Globus pallidus (tissue), 1 donor: ENCODE results near the gene GMDS.

ENCODE experiments used
- DNase-seq: peaks from one replicate; pipeline ENCODE4 v3.0.0-alpha.2; 2015; ENCODE audit warnings: low spot score

Gene GMDS

DNA sequence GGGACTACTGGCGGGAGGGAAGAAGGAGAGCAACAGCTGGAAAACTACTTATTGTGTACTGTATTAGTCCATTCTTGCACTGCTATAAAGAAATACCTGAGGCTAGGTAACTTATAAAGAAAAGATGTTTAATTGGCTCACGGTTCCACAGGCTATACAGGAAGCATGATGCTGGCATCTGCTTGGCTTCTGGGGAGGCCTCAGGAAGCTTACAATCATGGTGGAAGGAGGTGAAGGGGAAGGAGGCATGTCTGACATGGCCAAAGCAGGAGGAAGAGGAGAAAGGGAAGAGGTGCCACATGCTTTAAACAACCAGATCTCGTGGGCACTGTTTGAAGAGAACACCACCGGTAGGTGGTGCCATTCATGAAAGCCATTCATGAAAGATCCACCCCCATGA lies 67.3 kb downstream of the GMDS start:
- DNase-seq, result no peak

DNA sequence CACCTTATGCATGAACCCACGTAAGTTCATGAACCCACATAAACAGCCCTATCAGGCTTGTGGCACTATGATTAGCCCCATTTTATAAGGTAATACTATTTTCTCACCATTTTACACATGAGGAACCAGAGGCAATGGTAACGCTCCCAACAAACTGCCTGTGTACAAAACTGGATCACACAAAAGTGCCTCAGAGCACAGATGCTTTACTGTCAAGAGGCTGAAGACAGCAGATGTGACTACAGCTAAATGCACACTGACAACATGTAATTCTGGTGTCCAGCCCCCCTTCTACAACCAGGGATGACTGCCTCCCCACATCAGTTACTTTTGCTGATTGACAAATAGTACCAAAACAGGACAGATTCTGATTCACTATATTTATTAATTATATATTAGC lies 69.6 kb downstream of the GMDS start:
- no peak for DNase-seq

DNA sequence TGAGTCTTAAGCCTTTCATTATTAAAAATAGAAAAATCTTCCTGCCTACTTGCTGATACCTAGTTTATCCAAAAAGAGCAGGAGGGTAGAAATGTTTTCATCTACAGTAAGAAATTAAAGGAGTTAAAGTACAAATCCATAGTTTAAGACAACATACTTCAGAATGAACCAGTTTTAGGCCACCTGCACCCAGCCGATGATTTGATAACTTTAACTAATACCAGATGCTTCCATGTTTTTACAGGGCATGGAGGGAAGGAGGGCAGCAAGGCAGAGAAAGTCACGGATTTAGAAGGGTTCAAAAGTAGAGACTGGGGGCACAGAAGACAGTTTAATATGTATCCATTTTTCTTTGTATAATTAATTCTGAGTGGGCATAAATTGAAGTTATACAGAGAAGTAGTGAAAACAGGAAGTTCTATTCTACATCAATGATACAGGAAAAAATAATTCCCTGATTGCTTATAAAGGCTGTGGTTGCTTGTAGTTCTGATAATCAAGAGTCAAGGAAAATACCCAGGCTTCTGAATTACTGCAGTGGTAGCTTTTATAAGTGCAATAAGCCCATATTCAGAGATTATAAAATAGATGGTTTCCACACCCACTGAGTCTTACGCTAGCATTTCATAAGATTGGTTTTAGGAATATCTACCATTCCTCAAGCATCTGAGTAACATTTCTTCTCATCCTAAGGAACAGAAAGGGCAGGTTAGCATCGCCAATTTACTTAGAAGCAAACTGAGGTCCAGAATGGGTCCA lies 72.0 kb downstream of the GMDS start:
- no peak for DNase-seq

DNA sequence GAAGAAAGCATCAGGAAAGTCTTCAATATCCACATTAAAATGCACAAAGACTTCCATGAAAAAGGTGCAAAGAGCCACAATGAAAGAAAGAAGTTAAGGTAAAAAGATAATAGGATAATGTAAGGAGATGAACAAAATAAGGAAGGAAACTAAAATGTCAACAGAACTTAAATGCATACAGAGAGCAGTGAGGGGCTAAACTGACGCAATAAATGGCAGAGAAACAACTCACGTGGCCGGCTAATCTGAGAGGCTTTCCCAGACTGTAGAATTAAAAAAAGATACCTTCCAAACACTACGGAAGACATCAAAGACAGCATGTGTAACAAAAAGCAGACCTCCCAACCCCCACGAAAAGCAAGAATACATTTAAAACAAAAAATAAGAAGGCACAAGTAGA lies 73.7 kb downstream of the GMDS start:
- no peak for DNase-seq

DNA sequence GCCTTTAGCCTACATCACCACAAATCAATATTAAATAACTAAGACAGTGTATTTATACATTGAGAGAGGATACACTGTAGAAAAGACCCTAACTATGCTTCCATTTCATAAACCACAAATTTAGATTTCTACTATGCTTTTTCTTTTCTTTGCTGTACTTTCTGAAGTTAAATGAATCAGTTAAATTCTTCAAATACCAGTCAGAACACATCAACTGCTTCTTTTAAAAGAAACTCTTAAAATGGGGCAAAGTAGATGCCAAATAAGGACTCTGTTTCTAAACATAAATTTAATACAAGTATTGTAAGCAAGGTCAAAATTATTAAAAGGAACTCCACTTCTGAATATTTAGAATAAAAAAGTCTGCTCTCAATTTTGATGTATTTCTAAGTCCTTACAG lies 76.9 kb downstream of the GMDS start:
- no peak for DNase-seq

DNA sequence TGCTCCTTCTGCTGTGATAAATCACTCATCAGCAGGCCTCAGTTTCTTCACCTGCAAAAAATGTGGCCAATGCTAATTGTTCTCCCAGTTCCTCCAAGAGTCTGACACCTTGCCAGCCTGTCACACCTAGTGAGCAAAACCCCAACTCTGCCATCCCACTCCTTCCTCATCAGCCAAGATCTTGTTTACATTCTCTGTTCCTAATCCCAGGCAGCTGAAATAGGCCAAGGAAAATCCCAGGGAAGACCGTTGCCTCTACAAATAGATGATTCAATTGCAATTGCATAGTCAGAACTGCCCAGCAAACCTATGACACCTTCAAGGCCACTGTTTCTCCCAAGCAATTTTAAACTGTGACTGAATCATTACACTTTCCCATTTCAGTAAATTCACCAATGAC lies 78.7 kb downstream of the GMDS start:
- no peak for DNase-seq

DNA sequence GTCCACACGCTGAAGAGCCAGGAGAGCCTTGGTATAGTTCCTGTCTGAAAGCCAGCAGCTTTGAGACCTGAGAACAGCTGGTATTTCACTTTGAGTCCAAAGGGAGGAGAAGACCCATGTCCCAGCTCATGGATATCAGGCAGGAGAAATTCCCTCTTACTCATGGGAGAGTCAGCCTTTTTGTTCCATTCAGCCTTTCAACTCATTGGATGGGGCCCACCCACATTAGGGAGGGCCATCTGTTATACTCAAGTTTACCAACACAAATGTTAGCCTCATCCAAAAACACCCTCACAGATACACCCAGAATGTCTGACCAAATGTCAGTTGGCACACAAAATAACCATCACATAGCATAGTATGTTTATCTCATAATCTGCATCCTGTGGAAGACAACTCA lies 80.1 kb downstream of the GMDS start:
- DNase-seq, result no peak

DNA sequence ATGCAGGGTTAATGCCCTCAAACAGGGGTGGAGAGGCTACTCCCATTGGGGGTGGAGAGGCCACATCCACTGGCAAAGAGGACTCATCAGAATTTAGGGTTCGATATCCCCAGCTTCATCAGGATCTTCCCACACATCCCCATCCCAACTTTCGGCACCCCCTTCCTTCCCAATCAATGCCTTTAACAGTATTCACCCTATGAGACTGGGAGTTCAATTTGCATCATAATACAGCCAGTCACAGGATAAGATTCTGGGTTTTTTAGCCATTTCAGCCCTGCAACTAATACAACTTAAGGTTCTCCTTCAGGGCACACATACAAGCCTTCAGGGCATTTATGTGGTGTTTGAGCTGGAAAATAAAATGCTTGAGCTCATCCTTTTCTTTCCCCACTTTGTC lies 80.9 kb downstream of the GMDS start:
- DNase-seq, result no peak

DNA sequence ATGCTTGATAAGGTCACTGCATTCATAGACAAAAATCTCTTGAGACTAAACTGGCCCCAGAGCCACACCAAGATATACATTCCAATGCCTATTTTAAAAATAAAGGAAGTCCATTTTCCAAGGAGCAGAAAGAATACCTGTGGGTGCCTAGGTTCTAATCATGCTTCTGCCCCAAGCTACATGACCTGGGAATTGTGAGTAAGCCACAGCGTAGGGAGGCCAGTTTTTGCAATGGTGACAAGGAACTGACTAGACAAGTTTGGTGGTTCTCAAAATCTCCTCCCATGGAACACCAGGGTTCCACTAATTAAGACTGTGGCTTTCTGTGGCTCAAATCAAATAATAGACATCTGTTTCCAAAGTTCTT lies 83.3 kb downstream of the GMDS start:
- DNase-seq, result no peak

DNA sequence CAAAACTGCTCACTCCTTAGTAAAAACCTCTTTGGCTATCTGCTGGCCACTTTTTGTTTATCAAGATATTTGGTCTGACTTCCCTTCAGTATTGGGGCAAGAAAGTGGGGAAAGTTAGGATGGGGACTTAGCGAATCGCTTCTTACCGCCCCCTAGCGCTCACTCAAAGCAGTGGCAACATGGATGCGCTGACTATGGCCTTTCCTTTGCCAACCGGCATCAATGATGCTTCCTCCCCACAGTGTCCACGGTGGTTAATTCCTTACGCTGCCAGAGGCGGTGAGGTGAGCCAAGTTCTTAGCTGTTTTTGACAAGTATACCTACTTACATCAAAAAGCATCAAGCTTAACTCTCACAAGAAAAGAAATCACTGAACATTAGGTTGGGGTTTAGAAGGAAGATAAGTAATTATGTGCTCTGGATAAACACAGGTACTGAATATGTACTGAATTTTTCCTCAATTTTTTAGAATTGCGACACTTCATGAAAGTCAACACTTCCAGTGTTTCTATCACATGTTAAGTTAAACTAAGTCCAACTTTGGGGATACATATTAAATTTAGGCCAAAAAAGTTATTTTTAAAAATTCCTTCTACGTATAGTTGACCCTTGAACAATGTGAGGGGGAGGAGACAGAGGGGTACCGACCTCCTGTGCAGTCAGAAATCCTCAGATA lies 86.7 kb downstream of the GMDS start:
- DNase-seq, result no peak

DNA sequence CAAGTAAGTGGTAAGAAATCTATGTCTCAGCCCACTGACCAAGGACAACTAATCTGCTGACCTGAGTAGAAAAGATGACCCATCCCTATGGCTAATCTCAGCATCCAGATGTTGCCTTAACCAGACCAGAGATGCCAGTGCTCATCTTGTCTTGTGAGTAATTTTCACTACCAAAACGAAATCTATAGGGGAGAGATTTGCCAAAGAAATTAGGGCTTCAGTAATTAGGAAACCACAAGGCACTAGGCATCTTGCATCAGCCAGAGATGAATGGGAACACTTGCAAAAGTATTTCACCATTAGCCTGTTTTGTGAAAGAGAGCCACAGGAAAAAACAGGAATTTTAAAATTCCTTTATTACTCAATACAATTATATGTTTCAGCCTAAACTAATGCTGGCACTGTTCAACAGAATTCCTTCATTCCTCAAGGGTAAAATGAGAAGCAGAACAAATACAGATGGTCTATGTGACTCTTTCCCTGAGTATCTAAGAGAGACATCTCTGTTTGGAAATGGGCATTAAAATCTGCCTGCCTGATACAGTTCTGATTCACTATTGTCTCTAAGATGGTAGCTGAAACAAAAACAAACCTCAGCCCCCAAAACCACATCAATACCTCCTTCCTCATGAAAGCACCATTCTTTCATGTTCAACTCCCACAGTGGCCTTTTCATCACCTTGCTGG lies 87.8 kb downstream of the GMDS start:
- no peak for DNase-seq

DNA sequence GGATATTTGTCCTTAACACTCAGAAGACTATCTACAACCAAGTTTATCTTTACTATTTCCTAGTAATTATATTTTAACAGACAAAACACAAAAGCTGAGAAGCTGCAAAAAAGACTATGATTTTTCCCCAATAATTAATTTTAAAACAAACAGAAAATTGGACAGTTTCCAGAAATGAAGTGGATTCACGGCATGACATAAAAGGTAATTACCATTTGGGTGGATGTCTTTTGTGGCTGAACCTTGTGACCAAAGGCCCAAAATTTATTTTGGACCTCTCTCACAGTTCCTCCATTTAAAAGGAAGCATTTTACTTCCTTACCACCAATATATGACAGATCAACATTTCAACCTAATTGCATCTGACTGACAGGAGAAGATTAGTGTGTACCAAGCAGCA lies 90.2 kb downstream of the GMDS start:
- no peak for DNase-seq

DNA sequence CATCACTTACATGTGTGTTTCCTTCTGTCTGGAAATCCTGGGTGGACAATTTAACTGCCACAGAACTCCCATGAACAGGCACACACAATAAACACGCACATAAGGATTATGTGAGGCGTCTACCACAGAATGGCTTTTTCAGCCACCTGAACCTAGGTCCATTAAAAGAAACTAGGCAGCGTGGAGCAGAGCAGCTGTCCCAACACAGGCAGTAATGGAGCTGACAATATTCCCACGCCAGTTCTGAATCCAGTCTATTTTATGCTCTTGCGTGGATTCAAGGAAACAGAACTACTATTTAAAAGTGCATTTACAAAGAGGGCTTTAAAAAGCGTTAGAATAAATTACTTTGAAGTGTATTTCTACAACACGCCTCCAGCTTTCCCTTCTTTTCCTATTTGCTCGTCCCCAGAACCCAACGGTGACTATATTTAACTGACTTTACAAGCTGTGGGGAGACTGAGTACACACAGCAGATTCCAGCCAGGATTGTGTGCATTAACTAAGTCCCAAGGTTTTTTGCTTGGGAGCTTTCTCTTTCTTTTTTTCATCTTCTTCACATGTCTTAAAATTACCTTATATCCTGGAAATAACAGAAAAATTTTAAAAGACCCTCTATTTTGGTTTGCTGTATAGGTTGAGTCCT lies 95.9 kb downstream of the GMDS start:
- DNase-seq, result no peak

DNA sequence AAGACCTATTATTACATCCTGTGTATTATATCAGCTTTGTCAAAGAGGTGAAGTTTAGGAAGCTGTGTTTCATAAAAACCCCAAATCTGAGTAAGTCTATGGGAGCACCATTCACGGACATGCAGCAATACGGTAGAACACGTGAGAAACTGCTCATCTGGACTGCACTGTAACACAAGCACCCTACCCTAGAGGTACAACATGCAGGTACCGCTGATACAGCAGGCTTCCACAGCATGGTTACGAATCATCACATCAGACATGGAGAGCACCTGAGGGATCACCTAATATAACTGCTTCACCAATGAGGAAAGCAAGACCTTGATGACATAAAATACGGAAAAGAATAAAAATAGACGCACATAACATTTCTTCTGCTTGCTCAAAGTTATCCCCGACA lies 96.7 kb downstream of the GMDS start:
- no peak for DNase-seq

DNA sequence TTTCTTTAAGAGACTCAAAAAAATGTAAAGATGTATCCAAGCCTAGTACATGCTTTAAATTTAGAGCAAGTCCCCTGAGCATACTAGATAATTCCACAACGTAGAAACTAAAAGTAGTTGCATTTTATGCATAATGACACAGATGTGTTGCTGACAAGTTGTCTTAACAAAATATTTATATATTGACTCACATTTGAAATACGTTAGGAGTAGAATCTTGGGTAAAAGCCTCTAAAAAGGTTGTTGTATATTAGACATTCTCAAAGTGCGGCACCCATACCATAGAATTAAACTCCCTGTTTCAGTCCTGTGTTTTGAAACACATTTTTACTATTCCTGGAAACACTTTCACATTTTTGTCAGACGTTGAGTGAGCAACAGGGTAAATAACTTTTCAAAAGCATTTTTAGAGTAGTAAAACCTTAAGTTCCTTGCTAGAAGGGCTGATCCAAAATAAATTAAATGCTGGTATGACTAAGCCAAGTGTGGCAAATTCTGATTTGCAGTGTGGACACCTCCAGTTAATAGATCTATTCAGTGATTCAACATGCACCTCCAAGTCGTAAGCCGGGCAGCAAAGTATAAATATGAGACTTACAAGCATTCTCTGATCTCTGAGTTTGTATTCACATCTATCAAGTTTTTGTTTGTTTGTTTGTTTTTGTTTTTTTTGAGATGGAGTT lies 97.5 kb downstream of the GMDS start:
- no peak for DNase-seq

DNA sequence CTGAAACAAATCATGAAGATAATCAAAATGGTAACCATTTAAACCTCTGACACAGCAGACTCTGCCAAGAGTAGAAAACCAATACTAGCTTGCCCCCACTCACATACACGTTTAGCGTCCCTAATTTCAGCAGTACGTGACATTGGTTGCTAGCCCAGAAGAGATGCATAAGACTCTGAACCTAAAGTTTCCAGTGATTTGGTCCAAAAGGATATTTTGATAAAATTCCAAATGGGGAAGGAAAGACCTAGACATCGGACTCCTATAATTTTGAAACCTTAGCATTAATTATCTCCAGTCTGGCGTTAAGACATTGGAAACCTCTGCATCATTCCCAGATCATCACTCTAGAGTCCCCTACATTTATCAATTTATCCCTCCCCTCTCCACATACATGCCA lies 98.1 kb downstream of the GMDS start:
- DNase-seq, result no peak

DNA sequence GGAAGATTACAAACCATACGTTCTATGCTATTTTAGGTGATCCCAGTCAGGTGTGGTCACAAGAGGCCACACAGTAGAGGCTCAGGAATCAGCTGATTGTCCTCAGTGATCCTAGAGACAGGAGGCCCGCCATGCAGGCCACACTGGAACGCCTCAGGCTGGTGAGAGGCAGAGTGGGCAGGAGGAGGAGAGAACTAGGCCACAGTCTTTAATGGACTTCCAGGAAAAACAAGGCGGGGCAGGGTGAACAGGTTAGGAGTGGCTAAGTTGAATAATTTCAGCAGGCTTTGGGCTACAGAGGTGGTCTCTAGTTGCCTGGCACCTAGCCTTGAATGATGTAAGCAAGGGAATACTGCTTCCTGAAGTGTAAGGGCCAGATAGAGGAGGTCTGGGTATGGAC lies 101.2 kb downstream of the GMDS start:
- no peak for DNase-seq

DNA sequence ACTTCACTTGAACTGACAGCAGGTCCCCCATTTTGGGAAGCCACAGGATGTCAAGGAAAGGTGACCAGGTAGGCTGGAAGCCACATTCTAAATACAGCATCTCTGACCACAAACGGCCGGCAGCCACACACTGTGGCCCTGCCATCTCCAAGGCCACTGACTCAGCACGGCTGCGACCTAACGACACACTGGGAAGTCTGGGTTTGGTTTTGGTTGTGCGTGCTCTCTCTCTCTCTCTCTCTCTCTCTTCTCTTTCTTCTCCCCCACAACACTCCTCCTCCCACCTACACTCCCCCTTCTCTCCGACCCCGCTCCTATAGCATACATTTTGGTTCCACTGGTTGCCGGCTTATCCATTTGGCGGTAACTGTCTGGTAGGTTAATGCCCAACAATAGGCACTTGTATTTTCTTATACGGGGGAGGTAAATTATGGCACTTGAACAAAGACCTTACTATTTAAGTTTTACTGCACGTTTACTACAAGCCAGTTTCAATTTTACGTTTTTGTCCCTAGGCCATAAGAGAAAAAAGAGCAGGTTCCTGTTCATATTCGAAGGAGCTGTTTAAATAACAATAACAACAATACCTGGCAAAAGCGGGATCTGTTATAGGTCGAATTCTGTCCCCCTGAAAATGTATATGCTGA lies 103.6 kb downstream of the GMDS start:
- DNase-seq, result no peak

DNA sequence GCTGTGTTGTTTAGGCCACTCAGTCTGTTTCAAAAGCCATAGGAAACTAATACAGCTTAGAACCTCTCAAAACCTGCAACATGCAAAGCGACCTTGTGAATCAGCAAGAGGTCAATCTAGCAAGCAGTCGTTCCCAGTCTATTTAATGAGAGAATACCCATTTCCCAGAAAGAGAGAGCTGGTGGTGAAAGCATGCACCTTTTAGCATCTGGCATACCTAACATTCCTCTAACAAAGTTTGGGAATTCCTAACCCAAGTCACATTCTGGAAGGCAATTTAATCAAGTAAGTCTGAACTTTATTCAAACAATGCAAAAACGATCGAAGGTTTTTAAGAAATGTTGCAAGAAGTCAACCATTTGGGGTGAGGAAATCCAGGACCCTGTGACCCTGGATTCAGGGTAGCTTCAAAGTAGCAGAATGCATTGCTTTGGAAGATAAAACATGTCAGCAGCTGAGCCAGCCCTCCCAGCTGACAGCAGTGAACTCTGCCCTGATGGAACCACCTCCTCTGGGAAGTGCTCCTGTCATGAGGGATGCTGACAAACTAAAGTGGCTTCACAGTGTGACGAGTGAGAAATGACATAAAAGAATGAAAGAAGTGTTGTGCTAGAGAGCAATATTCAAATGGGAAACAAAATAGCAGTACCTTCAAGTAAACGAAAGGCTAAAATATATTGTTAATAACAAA lies 104.8 kb downstream of the GMDS start:
- no peak for DNase-seq

DNA sequence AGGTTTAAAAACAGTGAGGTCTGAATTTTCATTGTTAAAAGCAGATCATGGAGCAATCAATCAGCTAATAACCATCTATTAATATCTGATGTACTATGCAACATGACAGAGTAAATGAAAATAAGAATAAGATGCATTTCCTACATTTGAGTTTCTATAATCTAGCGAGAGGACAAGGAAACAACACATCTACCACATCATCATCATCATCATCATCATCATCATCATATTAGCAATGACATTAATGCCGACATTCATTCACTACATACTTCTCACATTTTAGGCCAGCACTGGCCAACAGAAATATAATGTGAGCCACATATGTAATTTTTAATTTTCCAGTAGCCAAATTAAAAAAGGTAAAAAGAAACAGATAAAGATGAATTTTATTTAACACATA lies 110.0 kb downstream of the GMDS start:
- no peak for DNase-seq

DNA sequence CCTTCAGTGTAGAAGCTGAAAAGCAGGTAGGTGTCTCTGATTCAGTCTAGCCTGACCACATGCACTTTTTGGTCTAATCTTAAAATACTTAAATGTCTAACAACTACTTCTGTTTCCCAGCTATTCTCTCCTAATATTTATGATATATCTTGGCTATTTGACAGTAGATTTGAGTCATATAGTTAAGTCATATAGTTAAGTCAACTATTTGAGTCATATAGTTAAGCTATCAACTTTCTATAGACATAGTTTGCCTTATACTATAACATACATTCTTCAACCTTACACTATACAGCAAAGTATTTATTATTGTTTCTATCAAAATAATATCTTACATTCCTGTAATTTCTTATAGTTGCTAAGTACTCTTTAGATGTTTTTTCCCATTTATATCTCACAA lies 110.9 kb downstream of the GMDS start:
- DNase-seq, result no peak
